Right hindlimb (tissue), 1 donor: ENCODE data around the gene IBSP.

Source experiments
- DNase-seq: peaks from one replicate; pipeline ENCODE4 v3.0.0-alpha.2; 2018

IBSP gene, protein sequence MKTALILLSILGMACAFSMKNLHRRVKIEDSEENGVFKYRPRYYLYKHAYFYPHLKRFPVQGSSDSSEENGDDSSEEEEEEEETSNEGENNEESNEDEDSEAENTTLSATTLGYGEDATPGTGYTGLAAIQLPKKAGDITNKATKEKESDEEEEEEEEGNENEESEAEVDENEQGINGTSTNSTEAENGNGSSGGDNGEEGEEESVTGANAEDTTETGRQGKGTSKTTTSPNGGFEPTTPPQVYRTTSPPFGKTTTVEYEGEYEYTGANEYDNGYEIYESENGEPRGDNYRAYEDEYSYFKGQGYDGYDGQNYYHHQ

GRCh38 chr4:87799301-87800113, at the start of gene IBSP:
Gene IBSP, plus strand, starts transcription at chr4:87799554. Its CDS starts 2,808 bp downstream, at chr4:87802362.
- no peak for DNase-seq

DNA sequence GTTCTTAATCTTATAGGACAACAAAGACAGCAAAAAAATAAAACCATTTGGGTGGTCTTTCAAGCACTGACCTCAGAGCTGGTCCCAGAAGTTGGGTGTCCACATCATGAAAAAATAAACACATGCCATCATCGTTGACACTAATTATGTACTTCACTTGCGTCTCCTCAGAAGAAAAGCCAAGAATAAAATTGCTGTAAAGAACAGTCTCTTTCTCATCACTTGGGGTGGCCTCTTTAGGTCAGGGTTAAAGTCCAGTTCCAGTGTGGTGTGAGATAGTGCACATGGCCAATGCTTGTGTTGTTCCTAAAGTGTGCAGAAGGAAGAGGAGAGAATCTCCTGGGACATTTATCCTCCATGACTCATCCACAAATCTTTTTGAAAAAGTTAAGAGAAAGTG, 49.5 kb upstream of the IBSP start:
- no peak for DNase-seq

- DNase-seq = no peak
Measured at GRCh38 chr4:87758270-87758669, 41.1 kb upstream of the IBSP start.

DNA sequence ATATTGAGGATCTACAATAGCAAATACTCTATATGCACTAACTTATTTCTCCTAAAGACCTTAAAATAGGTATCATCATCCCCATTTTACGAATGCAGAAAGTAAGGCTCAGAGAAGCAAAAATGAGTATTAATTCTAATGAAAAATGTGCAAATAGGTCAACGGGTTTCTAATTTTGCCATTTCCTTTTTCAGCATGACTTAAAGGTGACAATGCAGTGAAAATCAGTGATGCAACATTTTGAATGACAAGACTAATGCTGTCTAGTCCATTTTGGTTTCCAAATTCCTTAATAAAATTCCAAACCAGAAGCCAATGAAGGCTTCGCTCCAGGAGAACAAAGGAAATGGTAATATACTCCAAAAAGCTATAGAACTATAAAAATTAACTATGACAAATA, 37.0 kb upstream of the IBSP start:
- DNase-seq = no peak

GRCh38 chr4:87781569-87781968, 17.8 kb upstream of the IBSP start:
- no peak for DNase-seq

GRCh38 chr4:87783781-87784180, 15.6 kb upstream of the IBSP start:
- DNase-seq = no peak

GRCh38 chr4:87785731-87786509, 13.4 kb upstream of the IBSP start:
- no peak for DNase-seq

GRCh38 chr4:87802858-87803257, 3.5 kb downstream of the IBSP start:
- DNase-seq = no peak

DNA sequence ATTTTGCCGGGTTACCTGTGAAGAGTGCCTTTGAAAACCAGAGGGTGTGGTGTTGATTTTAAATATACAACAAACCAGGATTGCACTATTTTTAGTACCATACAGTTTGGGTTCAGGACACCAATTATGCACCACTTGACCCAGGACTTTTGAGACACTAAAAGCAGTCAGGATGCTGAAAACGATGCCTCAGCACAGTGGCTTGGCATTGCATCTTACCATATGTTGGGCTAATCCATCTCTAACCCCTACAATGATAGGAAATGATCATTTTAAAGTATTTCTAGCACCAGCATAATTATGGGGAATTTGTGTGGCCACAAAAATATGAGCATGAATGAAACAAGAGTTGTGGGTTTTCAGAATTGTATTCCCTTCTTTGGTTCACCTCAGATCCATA, 4.1 kb downstream of the IBSP start:
- no peak for DNase-seq

DNA sequence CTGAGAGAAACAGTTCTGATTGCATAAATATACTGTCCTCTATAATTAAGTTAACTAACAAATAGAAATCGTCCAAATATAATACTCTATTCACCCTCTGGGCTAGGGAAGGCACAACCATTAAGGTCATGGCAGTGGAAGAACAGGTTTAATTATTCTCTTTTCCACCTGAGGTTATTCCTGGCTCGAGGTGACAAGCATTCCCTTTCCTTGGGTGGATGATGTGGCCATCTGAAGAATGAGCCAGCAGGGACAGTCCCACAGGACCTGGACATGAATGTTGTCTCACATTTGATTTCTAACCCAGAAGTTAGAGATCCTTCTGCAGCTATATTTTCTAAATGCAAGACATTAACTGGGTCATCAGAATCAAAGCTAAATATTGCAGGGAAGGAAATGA, 5.5 kb downstream of the IBSP start:
- DNase-seq = no peak

- DNase-seq = no peak
Measured at GRCh38 chr4:87805971-87806370, 6.6 kb downstream of the IBSP start.

DNA sequence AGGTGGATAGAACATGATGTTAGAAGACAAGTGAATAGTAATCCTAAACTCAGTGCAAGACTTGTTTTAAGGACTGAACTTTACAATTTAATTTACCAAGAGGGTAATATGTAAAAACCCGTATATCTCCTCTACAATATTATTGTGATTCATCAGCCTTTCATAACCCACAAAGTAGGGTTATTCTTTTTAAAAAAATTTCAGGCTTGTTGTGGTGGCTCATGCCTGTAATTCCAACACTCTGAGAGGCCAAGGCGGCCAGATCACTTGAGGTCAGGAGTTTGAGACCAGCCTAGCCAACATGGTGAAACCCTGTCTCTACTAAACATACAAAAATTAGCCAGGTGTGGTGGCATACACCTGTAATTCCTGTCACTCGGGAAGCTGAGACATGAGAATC, 7.2 kb downstream of the IBSP start:
- no peak for DNase-seq

DNA sequence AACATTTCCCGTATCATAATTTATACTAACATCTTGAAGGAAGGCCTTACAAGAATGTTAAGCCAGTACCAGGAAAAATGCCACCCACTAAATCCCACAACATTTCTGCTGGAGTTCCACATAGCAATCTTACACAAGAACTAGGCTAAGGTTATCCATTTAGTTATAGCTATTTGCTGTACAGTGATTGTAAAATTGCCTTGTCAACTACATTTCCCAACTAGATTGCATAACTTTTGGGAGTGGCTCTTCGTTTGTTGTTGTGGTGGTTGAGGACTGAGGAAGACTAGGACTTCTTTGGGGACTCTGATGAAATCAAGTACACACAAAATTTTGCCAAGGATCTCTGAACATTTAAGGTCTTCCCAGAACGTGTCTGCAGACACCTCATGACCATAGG, 8.0 kb downstream of the IBSP start:
- no peak for DNase-seq

DNA sequence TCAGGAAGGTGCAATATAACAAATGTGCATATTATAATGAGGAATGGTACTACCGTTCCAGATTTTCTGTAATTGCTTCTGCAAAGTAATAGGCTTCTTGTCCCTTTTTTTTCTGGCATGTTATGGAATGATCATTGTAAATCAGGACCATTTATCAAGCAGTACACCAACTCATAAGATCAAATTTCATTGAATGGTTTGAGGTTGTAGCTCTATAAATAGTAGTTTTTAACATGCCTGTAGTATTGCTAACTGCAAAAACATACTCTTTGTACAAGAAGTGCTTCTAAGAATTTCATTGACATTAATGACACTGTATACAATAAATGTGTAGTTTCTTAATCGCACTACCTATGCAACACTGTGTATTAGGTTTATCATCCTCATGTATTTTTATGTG, 12.6 kb downstream of the IBSP start:
- no peak for DNase-seq

GRCh38 chr4:87819281-87819919, 20.0 kb downstream of the IBSP start:
- DNase-seq = no peak

- no peak for DNase-seq
Measured at GRCh38 chr4:87823200-87823599, 23.8 kb downstream of the IBSP start.

DNA sequence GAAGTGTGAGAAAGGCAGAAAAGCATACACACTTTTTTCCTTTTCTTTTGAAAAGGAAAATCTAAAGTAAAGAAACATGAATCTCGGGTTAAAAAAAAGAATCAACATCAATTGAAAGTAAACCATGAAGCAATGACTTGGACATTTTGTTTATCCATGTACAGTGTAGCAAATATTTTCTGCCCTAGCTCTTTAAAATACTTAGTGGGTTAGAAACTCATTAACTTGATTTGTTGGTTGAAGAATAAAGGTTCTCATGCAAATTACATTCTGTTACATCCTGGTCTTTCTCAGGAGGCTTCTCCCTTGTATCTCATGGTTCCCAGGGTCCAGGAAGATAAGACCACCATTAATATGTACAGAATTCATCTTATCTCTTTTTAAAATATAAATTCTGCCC, 24.4 kb downstream of the IBSP start:
- no peak for DNase-seq

GRCh38 chr4:87824352-87824751, 25.0 kb downstream of the IBSP start:
- DNase-seq = no peak

- no peak for DNase-seq
Measured at GRCh38 chr4:87832669-87833068, 33.3 kb downstream of the IBSP start, which contains the start of gene MEPE. Gene MEPE, plus strand, starts transcription at chr4:87832969. Its CDS starts 1,746 bp downstream, at chr4:87834715.

GRCh38 chr4:87834401-87834800, 35.0 kb downstream of the IBSP start:
- DNase-seq = no peak

GRCh38 chr4:87835197-87835596, 35.8 kb downstream of the IBSP start:
- DNase-seq = no peak

DNA sequence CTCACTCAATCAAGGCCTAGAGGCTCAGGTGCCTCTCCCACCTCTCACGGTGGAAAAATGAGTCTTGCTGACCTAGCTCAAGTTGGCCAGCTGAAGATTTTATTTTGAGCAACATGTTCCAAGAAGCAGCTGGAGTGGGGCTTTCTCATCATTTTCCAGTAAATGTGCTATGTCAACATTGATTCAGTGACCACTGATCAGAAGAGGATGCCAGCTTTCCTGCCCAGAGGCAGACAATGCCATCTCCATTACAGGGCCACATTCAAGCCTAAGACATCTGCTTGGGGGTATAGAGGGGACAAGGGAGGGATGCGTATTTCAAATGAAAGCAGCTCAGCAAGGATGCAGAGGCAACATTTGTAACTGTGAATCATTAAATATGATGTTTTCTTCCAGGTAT, 36.4 kb downstream of the IBSP start:
- DNase-seq = no peak

GRCh38 chr4:87838205-87838604, 38.9 kb downstream of the IBSP start:
- DNase-seq = no peak
